ENCODE measurements around the gene HDAC8. TPM values are rescaled to one million over a fixed set of nuclear protein-coding genes. Genes with fewer than 3 reads are reported as not detected.
"Not testable (repeated sequence)": the region's sequence is repeated elsewhere in the genome, so short reads cannot be mapped to it uniquely, and the experiment has no call there.

Gene HDAC8
- total RNA-seq, 2 experiments from 2014 or later: 5.8 to 6.8 TPM

- intact Hi-C loops (cut with DNase I, micrococcal nuclease): no loop called here
- H3K36me3 Mint-ChIP-seq (ENCODE audit: low read depth): peaks cover 45% of the 10 kb centered on the region
- no peaks in the 10 kb centered on the region for H3K4me1 Mint-ChIP-seq (ENCODE audit: low read depth)
- no peaks in the 10 kb centered on the region for H3K4me1 ChIP-seq (ENCODE audit: insufficient read depth, low read length)
- H3K27ac Mint-ChIP-seq: no peak overlapping the region
- no peak overlapping the region for H3K4me3 Mint-ChIP-seq
- ChIA-PET POLR2A (no interaction called here), CTCF (no interaction called here)
- DNase-seq (no peak), ATAC-seq (ENCODE audit: poor library complexity) (no peak)
- H3K27me3 Mint-ChIP-seq: no peaks in the 10 kb centered on the region
- no peaks in the 10 kb centered on the region for H3K9me3 ChIP-seq (ENCODE audit: control insufficient read depth in 1 of 2, insufficient read depth in 1 of 2, low read length in 2 of 2)
- peaks cover 11% of the 10 kb centered on the region for H3K36me3 ChIP-seq (ENCODE audit: insufficient read depth, low read length)
- no peak overlapping the region for H3K27ac ChIP-seq (ENCODE audit: low read depth in 1 of 2, low read length in 2 of 2)
- no peaks in the 10 kb centered on the region for H3K9me3 Mint-ChIP-seq
- TF ChIP-seq, protein P1, sequence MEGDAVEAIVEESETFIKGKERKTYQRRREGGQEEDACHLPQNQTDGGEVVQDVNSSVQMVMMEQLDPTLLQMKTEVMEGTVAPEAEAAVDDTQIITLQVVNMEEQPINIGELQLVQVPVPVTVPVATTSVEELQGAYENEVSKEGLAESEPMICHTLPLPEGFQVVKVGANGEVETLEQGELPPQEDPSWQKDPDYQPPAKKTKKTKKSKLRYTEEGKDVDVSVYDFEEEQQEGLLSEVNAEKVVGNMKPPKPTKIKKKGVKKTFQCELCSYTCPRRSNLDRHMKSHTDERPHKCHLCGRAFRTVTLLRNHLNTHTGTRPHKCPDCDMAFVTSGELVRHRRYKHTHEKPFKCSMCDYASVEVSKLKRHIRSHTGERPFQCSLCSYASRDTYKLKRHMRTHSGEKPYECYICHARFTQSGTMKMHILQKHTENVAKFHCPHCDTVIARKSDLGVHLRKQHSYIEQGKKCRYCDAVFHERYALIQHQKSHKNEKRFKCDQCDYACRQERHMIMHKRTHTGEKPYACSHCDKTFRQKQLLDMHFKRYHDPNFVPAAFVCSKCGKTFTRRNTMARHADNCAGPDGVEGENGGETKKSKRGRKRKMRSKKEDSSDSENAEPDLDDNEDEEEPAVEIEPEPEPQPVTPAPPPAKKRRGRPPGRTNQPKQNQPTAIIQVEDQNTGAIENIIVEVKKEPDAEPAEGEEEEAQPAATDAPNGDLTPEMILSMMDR (IDR thresholded peaks at IDR 0.05): no peak
- H3K27me3 ChIP-seq (ENCODE audit: control insufficient read depth in 1 of 2, insufficient read depth in 2 of 2, low read length in 2 of 2): no peaks in the 10 kb centered on the region
- H3K4me3 ChIP-seq (ENCODE audit: low read length): no peak overlapping the region
These were observed 111.4 kb downstream of the HDAC8 start for GRCh38 chrX:72461288-72461687.

DNA sequence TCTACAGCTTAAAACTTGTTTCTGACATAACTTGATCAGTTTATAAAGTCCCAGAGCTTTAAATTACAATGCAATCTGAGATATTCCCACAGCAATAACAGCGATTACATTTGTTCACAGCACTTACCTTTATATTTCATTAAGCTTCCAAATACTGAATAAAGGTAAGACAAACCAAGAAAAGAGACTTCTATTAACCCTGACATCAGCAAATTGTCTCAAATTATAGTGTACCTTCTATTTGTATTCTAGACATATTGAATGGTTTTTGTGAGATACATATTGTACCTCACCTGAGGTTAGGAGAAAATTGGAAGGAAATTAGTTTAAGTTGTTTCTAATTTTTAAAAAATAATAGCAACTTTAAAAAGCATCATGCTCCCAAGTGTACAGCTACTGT is 111.9 kb downstream of the HDAC8 start:
- intact Hi-C loops (cut with DNase I, micrococcal nuclease): no loop called here
- H3K9me3 Mint-ChIP-seq: no peaks in the 10 kb centered on the region
- no peaks in the 10 kb centered on the region for H3K27me3 ChIP-seq (ENCODE audit: control insufficient read depth in 1 of 2, insufficient read depth in 2 of 2, low read length in 2 of 2)

DNA sequence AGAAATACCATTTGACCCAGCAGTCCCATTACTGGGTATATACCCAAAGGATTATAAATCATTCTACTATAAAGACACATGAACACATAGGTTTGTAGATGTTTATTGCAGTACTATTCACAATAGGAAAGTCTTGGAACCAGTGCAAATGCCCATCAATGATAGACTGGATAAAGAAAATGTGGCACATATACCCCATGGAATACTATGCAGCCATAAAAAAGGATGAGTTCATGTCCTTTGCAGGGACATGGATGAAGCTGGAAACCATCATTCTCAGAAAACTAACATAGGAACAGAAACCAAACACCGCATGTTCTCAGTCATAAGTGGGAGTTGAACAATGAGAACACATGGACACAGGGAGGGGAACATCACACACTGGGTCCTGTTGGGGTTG is 123.6 kb downstream of the HDAC8 start:
- H3K36me3 Mint-ChIP-seq (ENCODE audit: low read depth): peaks cover 74% of the 10 kb centered on the region
- H3K36me3 ChIP-seq (ENCODE audit: insufficient read depth, low read length); H3K27ac ChIP-seq (ENCODE audit: low read depth in 1 of 2, low read length in 2 of 2); H3K27me3 Mint-ChIP-seq; intact Hi-C loops (cut with DNase I, micrococcal nuclease); H3K4me1 ChIP-seq (ENCODE audit: insufficient read depth, low read length); H3K4me1 Mint-ChIP-seq (ENCODE audit: low read depth); H3K9me3 Mint-ChIP-seq; CTCF ChIA-PET; H3K27ac Mint-ChIP-seq; H3K9me3 ChIP-seq (ENCODE audit: control insufficient read depth in 1 of 2, insufficient read depth in 1 of 2, low read length in 2 of 2); H3K27me3 ChIP-seq (ENCODE audit: control insufficient read depth in 1 of 2, insufficient read depth in 2 of 2, low read length in 2 of 2); ATAC-seq (ENCODE audit: poor library complexity); H3K4me3 Mint-ChIP-seq; H3K4me3 ChIP-seq (ENCODE audit: low read length); POLR2A ChIA-PET; DNase-seq: not testable (repeated sequence)

More for the DNA sequence above, 111.9 kb downstream of the HDAC8 start:
- H3K4me3 Mint-ChIP-seq: no peak overlapping the region
- Histone ChIP-seq H3K4me3 (ENCODE audit: low read length) (no peak overlapping the region), H3K27ac (ENCODE audit: low read depth in 1 of 2, low read length in 2 of 2) (no peak overlapping the region), H3K4me1 (ENCODE audit: insufficient read depth, low read length) (no peaks in the 10 kb centered on the region), H3K36me3 (ENCODE audit: insufficient read depth, low read length) (peaks cover 11% of the 10 kb centered on the region), H3K9me3 (ENCODE audit: control insufficient read depth in 1 of 2, insufficient read depth in 1 of 2, low read length in 2 of 2) (no peaks in the 10 kb centered on the region)
- no peaks in the 10 kb centered on the region for H3K27me3 Mint-ChIP-seq
- H3K4me1 Mint-ChIP-seq (ENCODE audit: low read depth): no peaks in the 10 kb centered on the region
- no peak overlapping the region for H3K27ac Mint-ChIP-seq
- no peak for ATAC-seq (ENCODE audit: poor library complexity)
- DNase-seq: no peak
- CTCF ChIA-PET: no interaction called here
- TF ChIP-seq, protein P1 (IDR thresholded peaks at IDR 0.05): no peak
- POLR2A ChIA-PET: no interaction called here
- H3K36me3 Mint-ChIP-seq (ENCODE audit: low read depth): peaks cover 45% of the 10 kb centered on the region

DNA sequence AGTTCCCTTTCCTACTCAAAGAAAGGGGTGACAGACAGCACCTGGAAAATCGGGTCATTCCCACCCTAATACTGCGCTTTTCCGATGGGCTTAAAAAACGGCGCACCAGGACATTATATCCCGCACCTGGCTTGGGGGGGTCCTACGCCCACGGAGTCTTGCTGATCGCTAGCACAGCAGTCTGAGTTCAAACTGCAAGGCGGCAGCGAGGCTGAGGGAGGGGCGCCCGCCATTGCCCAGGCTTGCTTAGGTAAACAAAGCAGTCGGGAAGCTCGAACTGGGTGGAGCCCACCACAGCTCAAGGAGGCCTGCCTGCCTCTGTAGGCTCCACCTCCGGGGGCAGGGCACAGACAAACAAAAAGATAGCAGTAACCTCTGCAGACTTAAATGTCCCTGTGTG is 131.9 kb downstream of the HDAC8 start:
- not testable (repeated sequence) for ATAC-seq (ENCODE audit: poor library complexity)

More for the DNA sequence above, 131.9 kb downstream of the HDAC8 start:
- intact Hi-C loops (cut with DNase I, micrococcal nuclease); H3K36me3 ChIP-seq (ENCODE audit: insufficient read depth, low read length); CTCF ChIA-PET; H3K27me3 ChIP-seq (ENCODE audit: control insufficient read depth in 1 of 2, insufficient read depth in 2 of 2, low read length in 2 of 2); H3K4me3 ChIP-seq (ENCODE audit: low read length); H3K4me3 Mint-ChIP-seq; H3K27me3 Mint-ChIP-seq; H3K27ac ChIP-seq (ENCODE audit: low read depth in 1 of 2, low read length in 2 of 2); POLR2A ChIA-PET; H3K27ac Mint-ChIP-seq; H3K4me1 ChIP-seq (ENCODE audit: insufficient read depth, low read length); DNase-seq; H3K4me1 Mint-ChIP-seq (ENCODE audit: low read depth); H3K9me3 Mint-ChIP-seq: not testable (repeated sequence)
- peaks cover 0 to 12% of the 10 kb centered on the region in 2 experiments for H3K9me3 ChIP-seq (ENCODE audit: control insufficient read depth in 1 of 2, insufficient read depth in 1 of 2, low read length in 2 of 2)
- H3K36me3 Mint-ChIP-seq (ENCODE audit: low read depth): peaks cover 47% of the 10 kb centered on the region

Measured in CD4-positive, alpha-beta T cell (primary cell).